ENCODE data around the gene MED27. TPM values are rescaled to one million over a fixed set of nuclear protein-coding genes. Genes with fewer than 3 reads are reported as not detected.

MED27 gene
- polyA plus RNA-seq, 1 donor, result 20.1 TPM

DNA sequence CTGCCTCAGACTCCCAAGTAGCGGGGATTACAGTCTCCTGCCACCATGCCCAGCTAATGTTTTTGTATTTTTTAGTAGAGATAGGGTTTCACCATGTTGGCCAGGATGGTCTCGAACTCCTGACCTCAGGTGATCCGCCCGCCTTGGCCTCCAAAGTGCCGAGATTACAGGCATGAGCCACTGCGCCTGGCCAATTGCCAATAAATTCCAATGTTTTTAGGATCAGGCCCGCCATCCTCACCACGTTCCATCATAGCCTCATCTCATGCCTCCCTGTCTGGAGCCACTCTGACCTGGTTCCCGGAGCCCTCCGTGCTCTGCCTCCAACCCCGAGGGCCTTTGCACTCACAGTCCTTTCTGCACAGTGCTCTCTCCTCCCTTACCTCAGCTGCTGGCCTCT, 268.3 kb downstream of the MED27 start:
- no peak for DNase-seq

DNA sequence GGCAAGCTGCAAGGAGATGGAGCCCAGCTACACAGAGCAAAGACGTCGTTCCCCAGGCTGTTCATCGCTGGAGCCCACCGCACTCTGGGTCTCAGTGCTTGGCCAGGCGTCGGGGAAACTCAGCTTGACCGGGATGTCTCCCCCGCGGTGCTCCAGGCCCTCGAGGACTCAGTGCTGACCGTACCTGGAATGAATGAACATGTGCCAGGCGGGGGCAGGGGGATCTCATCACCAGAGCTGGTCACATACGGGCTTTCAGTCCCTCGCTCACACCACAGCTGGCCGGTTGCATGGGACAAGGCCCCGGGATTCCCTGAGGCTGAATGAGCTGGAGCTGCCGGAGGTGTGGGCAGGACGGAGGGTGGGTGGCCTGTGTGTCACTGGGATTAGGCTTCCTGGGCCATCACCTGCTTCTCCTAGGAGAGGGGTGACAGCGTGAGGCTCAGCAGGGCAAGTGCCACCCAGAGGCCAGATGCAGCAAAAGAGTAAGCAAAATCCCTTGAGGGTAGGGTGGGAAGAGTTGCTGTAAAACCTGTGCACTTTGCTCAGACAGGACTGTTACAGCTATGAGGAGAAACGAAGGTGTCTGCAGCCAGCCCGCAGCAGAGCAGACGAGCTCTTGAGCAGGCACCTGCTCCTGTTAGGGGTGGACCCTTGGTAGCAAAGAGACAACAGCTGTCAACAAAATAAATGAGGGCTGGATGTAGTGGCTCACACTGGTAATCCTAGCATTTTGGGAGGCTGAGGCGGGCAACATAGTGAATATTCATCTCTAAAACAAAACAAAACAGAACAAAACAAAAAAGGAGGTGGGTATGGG, 269.1 kb downstream of the MED27 start:
- no peak for DNase-seq

Other genes starting within 250 kb of the MED27 start
- 0.18 TPM for gene NTNG2, start 82.2 kb upstream of the MED27 start, polyA plus RNA-seq (ENCODE audit: insufficient read length)